GM19468 (cell line): ENCODE measurements around the gene GNB1L.

ENCODE experiments used
- ATAC-seq: cut with Tn5 transposase; IDR thresholded peaks from one replicate; pipeline ENCODE4 v1.9.1; 2021; ENCODE audit warnings: mild to moderate bottlenecking, moderate library complexity, moderate number of reproducible peaks; ENCODE audit not compliant: unreplicated experiment; ENCODE audit errors: extremely low read depth

GNB1L gene

DNA sequence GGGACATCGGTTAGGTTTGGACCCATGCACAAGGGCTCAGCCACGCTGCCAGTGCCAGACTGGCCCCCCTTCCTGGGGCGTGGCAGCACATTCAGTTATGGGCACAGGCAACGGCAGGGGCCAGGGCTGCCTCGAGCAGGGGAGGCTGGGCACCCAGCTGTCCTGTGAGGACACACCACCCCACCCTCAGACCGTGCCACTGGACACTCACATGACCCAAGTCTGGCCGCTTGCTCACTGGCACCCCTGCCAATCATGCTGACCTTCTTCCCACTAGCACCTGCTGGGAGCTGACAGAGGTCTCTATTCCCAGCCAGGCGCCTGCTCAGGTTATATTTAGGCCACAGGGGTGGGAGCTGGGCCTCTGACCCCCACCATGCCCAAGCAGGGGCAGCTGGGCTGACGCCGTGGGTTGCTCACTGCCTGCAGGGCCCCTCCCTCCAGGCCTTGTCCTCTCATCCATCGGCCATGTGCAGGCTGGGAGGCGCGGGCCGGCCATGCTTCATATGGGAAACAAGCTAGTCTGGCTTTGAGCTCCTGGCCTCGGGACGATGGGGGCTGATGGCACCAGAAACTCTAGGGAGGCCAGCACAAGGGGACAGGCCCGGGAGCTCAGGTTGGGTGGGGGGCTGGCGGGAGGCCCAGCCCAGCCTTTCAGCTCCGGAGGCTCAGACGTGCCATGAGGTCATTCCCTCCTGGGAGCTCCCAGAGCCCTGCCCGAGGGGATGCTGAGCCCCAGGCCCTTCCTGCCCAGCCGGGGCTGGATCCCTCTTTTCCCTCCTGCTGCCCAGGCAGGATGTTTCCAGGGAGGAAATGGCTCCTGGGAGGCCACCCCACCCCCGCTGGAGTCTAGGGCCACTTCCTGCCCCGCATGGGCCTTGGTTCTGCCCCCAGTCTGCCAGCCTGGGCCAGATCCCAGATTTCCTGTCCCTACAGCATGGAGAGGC is 109.2 kb downstream of the GNB1L start:
- no peak for ATAC-seq

DNA sequence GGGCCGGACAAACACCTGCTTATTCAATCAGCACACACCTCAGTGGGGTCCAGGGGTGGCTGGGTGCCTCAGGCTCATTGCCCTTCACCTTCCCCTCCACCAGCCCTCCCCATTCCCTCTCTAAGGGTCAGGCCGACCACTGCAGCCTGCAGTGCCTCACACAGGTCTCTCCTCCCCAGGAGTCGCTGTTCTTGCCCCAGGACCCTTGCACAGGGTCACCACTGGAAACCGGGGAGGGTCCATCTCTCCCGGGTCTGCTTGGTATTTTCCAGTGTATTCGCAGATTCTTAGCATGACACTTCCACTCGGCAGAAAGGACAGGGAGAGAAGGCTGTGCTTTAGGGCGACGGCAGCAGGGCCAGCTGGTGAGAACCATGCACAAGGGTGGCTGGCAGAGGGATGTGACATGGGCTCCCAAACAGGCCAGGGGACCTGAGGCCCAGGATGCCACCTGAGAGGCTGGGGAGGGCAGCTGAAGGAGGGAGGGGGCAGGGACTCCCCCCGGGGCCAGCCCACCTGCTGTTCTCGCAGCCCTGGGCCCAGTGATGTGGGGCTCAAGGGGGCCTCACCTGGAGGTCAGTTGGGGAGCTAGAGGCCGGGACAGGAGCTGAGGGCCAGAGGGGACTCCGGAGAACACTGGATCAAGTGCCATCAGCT is 110.2 kb downstream of the GNB1L start:
- ATAC-seq, result no peak

DNA sequence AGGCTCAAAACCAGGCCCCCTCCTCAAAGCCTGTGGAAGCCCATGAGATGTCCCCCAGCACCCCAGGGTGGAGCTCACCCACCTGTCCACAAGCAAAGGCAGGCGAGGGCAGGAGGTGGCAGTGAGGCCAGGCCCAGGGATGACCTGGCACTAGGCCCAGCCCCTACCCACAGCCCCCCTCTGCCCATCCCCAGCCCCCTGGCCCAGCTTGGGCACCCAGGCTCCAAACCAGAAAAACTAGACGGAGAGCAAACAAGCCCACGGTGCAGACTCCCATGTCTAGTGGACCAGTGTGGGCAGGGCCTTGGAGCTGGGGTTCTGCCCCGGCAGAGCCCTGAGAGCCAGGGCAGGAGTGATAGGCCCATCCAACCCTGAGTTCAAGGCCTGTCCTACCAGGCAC is 111.0 kb downstream of the GNB1L start:
- no peak for ATAC-seq

DNA sequence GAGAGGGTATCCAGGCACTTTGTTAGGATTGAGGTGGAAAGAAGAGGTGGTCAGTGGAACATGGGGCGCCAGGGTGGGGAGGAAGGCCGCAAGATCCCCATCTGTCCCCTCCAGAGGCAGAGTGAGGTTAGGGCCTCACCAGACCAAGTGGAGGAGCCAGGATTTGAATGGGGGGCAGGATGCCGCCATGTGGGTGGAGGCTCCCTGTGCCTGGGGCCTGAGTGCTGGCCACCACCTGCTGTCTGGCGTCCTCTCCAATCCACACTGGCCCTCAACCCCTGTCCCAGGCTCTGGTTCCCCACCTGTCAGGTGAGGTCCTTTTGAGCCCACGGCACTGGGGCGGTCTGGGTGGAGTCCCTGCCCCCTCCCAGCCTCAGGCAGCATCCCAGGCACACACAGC is 111.6 kb downstream of the GNB1L start:
- no peak for ATAC-seq

DNA sequence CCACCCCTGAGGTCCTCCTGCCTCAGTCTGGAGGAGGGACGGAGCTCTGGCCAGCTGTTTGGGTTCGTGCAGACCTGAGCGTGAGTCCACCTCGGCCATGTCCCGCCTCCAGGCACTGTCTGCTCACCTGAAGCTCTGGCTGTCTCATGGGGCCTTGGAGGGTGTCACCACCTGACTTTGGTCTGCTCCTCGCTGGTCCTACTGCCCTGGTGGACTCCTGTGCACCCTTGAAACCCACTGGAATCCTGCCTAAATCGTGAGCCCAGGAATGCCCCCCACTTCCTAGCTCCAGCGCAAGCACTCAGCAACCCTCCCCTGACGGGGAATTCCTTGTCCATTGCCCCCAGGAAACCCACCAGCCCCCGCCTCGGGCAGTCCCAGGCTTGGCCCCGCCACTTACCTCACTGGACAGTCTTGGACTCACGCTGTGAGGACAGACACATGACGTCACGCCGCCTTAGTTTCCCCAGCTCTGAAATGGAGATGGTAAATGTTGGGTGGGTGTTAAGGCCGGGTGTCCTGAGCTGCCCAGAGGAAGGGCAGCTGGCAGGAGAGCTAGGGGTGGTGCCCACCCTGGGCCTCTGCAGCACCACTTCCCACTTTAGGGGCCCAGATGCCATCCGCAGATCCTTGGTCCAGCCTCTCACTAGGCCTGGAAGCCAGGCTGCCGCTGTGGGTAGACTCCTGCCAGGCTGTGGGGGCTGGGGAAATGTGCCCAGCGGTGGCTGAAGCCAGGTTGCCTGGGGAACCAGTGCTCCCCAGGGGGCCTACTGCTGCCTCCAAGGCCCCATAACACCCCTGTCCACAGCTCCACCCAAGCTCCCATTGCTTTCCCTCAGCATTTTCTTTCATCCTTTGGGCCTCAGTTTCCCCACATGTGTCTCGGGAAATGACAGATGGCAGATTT is 112.3 kb downstream of the GNB1L start:
- ATAC-seq, result no peak

DNA sequence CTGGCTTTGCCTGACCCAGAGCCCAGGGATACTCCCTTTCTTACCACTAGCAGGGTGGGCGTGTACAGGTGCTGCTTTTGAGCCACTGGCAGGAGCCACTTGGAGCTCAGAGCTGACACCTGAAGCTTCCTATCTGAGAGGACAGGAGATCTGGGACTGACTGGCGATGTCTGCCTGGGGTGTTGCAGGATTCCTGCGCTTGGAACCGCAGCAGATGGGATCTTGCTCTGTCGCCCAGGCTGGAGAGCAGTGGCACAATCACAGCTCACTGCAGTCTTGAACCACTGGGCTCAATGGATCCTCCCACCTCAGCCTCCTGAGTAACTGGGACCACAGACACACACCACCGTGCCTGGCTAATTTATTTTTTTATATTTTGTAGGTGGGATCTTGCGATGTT is 113.6 kb downstream of the GNB1L start:
- no peak for ATAC-seq

DNA sequence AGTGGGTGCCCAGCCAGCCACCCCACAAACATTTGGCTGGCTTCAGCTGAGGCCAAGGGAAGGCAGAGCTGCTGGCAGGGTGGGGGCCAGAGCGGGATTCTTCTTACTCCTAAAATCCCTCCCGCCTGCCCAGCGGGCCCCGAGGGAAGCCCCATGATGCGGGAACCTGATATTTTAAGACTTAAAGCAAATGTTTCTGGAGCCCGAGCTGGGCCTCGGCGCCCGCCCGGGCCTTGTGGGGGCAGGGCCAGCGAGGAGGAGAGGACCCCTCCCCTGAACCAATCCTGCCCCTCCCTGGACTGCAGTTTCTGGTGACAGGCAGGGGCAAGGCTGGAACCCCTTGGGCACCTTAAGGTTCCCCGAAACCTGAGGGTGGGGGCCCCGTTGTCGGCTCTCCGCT is 114.1 kb downstream of the GNB1L start:
- no peak for ATAC-seq

DNA sequence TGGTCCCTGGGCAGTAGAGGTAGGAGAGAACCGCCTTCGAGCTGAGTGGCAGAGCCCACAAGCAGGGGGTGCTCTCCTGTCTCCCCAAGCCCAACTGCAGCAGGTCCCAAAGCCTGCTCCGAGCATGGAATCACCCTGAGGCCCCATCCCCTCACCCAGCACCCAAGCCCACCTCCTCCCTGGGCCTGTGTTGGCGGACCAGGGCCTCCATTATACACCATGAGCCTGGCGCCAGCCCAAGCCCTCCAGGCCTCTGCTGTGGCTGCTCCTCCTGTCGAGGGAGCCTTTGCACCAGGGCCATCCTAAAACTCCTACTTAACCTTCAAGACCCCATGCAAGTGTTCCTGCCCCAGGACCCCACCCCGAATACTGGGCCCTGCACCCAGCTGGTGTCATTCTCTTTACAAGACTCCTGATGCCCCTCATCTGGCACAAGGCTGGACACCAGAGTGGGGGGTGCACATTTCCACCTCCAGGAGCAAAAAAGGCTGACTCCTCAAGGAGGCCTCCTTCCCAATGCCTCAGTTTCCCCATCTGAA is 114.7 kb downstream of the GNB1L start:
- no peak for ATAC-seq

DNA sequence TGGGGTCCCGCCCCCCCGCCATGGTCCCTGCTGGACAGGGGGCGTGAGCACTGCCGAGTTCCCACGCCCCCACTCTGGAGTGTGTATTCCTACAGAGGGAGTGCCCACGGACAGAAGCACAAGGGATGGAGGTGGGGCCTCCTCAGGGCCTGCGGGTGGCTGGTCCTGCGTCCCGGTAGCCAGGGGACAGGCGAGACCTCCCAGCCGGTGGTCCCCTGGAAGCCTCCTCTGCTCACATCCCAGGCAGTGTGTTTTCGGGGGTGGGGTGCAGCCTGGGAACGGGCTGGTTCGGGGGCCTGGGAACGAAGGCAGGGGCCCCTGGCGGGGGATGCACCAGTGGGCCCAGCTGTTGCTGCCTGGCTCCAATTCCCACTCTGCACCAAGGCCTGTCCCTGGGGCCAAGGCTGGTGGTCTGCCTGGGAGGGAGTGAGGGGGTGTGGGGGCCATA is 115.2 kb downstream of the GNB1L start:
- ATAC-seq, result no peak

DNA sequence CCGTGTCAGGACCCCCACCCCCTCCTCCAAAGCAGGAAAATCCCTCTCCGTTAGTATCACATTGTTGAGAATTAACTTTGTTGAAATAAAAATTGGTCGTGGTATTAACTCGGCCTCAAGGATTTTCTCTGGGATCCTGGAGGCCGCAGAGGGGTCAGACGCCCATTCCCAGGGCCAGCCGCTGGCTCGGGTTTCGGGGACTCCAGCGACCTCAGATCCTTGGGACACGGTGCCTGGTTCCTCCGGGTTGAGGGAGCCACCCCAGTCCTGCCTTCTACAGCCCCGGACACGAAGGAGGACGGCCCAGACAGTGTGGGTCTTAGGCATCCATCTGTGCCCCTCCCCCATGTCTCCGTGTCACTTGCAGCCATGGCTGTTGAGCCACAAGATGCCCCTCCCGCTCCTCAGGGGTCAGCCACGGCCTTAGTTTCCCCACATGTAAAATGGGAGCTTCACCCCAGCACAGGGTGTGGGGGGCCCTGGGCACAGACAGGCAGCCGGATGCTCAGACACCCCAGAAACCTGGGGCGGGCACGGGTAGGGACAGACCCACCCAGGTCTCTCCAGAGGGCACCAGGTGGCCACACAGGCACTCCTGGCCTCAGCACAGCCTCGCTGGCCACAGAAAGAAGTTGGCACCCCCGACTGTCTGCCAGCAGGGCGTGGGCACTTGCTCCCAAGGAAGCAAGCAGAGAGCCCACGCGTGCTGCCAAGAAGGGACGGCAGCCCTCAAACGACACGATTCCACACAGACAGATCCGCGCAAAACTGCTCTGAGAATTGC is 115.8 kb downstream of the GNB1L start:
- no peak for ATAC-seq

DNA sequence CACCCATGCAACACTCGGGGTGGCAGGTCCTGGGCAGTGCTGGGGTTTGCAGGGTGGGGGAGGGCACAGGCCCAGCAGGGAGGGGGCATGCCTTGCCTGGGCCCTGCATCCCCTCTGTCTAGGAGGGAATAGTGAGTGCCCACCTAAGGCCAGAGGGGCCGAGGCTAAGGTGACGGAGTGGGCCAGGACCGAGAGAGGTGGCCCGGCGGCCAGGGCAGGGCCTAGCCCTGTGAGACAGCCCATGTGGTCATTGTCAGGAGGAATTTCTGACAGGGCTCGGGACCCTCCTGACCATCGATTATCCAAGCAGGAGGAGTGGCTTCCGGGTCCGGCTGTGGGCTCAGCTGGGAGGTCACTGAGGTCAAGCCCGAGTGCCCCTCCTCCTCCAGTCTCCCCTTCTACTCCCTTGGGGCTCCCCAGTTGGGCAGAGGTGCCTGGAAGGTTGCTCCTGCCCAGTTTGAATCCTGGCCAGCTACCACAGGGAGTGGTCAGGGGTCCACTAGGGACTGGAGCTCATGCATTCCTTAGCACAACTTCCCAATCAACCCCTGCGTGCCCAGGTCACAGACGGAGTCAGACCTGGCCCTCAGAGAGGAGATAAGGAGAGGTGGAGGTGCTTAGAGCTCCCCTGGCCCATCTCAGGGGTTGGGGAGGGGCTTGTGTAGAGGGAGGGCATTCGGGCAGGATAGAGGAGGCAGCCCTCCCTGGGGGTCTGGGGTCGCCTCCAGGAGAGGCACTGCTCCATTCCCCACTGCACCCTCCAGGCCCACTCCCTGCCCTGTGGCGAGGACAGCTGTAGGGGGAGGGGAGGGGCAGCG is 116.6 kb downstream of the GNB1L start:
- no peak for ATAC-seq

DNA sequence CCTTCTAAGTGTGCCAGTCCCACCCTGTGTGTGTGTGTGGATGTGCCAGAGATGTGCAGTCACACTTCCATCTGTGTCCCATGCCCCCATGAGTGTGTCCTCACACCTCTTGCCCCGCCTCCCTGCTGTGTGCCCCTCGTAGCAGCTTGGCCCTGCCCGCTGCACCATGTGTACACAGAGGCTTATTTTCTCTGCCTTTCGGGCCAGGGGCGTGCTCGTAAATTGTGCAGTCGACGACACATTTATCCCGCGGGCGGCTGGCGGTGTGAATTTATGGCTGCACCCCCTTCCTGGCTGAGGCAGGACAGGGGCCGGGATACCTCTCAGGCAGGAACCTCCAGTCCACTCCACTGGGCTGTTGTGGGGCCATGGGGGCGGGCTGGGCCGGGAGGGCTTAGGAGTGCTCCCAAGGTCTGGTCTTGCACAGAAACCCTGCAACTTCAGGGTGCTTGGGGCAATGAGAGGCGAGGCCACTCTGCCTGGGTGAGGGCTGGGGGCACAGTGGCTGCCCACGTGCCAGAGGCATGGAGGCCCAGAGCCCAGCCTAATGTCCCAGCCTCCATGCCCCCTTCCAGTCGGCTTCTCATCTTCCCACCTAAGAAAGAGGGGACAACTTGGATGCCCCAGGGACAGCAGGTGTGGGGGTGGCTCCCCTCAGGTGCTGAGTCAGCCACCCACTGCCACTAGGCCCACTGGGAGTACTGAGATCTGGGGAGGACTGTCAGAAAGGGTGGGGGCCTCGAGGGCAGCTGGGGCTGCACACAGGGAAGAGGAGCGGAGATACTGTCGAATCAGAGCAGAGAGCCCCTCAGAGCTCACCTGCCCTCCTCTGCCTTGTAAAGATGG is 118.8 kb downstream of the GNB1L start:
- ATAC-seq, result no peak

DNA sequence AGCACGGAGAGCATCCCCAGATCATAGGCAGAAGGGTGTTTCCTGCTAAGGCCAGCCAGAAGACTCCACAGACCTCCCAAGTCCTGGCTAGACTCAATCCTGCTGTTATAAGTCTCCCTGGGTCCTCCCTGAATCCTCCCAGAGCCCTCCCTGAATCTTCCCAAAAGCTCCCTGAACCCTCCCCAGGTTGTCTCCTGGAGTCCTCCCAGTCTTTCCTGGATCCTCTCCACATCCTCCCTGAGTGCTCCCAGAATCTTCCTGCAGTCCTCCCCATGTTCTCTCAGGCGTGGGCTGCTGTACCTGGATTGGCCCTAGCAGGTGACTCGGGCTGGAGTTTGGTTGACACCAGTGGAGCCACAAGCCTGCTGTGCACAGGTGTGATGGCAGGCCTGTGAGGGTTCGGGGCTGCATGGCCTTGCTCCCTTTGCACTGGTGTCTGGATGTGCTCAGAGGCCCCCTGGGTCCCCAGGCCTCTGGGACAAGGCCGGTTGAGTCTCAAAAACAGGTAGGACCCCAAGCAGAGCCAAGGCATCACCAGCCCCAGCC is 119.8 kb downstream of the GNB1L start:
- ATAC-seq, result no peak

DNA sequence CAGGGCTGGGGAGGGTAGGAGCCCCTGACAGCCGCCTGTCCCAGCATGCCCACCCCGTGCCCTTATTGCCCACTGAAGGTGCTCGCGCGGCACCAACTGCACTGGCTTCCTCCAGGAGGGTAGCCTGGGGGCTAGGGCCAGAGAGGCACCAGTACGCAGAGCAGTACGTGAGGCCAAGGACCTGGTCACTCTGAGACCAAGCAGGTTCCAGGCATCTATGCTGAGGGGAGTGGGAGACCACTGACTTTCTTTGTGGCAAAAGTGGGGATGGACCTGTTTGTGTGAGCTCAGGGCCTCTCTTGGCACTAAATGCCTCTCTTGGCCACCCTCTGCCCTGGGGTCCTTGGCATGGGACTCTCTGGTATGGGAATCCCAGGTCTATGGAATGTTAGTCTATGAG is 120.5 kb downstream of the GNB1L start:
- no peak for ATAC-seq

DNA sequence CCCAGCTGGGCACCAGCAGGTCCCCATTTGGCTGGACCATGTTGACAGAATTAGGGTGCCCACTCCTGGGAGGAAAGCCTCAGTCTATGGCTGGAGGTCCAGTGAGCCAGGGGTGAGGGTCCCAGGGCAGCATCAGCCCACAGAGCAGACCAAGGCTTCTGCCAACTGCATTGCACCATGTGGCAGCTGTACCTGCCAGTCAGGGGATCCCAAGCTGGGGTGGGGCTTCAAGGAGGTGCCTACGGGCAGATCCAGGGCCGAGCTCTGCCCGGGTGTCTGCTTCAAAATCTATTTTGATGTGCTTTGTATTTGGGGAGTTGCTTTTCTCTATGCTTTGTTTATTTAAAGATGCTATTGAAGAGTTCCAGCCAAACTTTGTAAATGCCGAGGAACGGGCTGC is 120.9 kb downstream of the GNB1L start:
- ATAC-seq, result no peak
